Fibroblast of the aortic adventitia (primary cell): Measurements from ENCODE around the gene SYCN. TPM values are rescaled to one million over a fixed set of nuclear protein-coding genes. Genes with fewer than 3 reads are reported as not detected.
A peak's percentile ranks its signal among the peaks of the same experiment; 100 is the strongest.

Source experiments
- DNase-seq: peaks from one replicate; pipeline ENCODE4 v3.0.0-alpha.2; 2010; ENCODE audit warnings: low read depth
- H3K4me3 ChIP-seq: 2 replicates; pipeline ENCODE4 v1.5.1; 2011; ENCODE audit warnings: low read depth, mild to moderate bottlenecking, control low read depth, low read length, moderate library complexity
- CTCF ChIP-seq: IDR thresholded peaks from 2 replicates; pipeline ENCODE4 v1.5.1; 2011; ENCODE audit warnings: mild to moderate bottlenecking, low read length, control low read depth, inconsistent platforms; ENCODE audit not compliant: insufficient read depth
- total RNA-seq: library from RNA; depleted of rRNA; stranded (reverse); fragments of >200 nt; gene quantifications from 2 replicates; pipeline ENCODE4 v1.2.3, GENCODE V29; 2012; ENCODE audit warnings: low replicate concordance

Gene SYCN
- total RNA-seq, 1 donor, result not detected

GRCh38 chr19:39207293-39207836 lies 3.3 kb upstream of the SYCN start:
- no peak for TF ChIP-seq CTCF
- DNase-seq, result no peak
- no peak overlapping the region for H3K4me3 ChIP-seq

- no peak for TF ChIP-seq CTCF
- DNase-seq, result no peak
- no peak overlapping the region for H3K4me3 ChIP-seq
These were observed 2.1 kb upstream of the SYCN start for GRCh38 chr19:39206122-39206521.

GRCh38 chr19:39205449-39205764 lies 1.3 kb upstream of the SYCN start:
- no peak overlapping the region for H3K4me3 ChIP-seq
- no peak for TF ChIP-seq CTCF
- DNase-seq, result no peak

- DNase-seq, result no peak
- H3K4me3 ChIP-seq, result no peak overlapping the region
- TF ChIP-seq CTCF, result no peak
These were observed 1.1 kb downstream of the SYCN start for GRCh38 chr19:39202998-39203355.

- TF ChIP-seq CTCF, result no peak
- DNase-seq, result no peak
- no peak overlapping the region for H3K4me3 ChIP-seq
These were observed 3.3 kb downstream of the SYCN start for GRCh38 chr19:39200803-39201115.

- H3K4me3 ChIP-seq, result no peak overlapping the region
- no peak for TF ChIP-seq CTCF
- DNase-seq, result no peak
These were observed 3.8 kb downstream of the SYCN start for GRCh38 chr19:39200066-39200802.

GRCh38 chr19:39199025-39199424 lies 5.0 kb downstream of the SYCN start:
- peak; percentile 71 for DNase-seq
- no peak for TF ChIP-seq CTCF
- H3K4me3 ChIP-seq, result no peak overlapping the region
